AG08395 (cell line): Measurements from ENCODE around the gene SPECC1.
"Not testable (repeated sequence)": the region's sequence is repeated elsewhere in the genome, so short reads cannot be mapped to it uniquely, and the experiment has no call there.

Experiments used
- DNase-seq: peaks from one replicate; pipeline ENCODE4 v3.0.0; 2012; ENCODE audit warnings: mixed read lengths, low spot score

Gene SPECC1

GRCh38 chr17:20071824-20072691, 62.9 kb downstream of the SPECC1 start:
- no peak for DNase-seq

DNA sequence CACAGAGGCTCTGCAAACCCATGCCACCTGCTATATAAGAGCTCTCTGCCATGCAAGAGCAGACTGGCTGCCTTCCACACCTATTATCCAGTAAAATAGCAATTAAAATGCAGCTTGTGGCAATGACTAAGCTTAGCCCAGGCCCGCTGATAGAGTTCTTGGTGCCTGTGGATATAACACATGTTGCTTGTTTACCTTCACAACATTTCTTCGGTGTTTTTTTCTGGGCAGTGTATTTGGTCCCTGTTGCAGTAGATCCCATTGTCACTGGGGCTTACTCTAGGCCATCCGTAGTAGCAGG, 63.5 kb downstream of the SPECC1 start:
- no peak for DNase-seq

- peak; percentile 66 for DNase-seq
Measured at GRCh38 chr17:20073055-20073979, 64.2 kb downstream of the SPECC1 start.

DNA sequence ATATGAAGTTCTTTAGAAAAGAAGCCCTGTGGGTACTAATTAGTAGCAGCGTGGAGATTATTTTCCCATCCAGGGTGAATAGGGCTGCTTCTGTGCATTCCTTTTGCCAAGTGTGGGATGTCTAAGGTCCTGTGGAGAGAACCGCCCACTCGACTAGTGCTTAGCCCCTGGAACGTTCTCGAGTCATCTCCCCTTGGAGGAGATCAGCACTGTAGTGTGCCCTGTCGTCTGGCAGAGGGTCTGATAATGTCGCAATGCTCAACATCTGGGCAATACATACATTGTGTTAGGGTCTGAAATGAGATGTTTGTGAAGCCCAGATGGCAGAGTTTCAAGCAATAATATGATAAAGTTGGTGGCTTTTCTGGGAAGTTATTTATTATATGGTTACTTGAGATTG, 64.8 kb downstream of the SPECC1 start:
- no peak for DNase-seq

GRCh38 chr17:20074489-20074888, 65.3 kb downstream of the SPECC1 start:
- DNase-seq, result no peak

DNA sequence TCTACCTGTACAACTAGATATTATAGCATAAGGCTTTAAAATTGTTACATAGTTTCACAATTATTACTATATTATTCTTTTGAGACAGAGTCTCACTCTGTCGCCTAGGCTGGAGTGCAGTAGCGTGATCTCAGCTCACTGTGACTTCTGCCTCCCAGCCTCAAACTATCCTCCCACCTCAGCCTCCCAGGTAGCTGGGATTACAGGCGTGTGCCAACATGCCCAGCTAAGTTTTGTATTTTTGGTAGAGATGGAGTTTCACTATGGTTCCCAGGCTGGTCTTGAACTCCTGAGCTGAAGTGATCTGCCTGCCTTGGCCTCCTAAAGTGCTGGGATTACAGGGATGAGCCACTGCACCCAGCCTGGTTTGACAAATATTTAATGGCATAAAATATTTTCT, 67.0 kb downstream of the SPECC1 start:
- not testable (repeated sequence) for DNase-seq

DNA sequence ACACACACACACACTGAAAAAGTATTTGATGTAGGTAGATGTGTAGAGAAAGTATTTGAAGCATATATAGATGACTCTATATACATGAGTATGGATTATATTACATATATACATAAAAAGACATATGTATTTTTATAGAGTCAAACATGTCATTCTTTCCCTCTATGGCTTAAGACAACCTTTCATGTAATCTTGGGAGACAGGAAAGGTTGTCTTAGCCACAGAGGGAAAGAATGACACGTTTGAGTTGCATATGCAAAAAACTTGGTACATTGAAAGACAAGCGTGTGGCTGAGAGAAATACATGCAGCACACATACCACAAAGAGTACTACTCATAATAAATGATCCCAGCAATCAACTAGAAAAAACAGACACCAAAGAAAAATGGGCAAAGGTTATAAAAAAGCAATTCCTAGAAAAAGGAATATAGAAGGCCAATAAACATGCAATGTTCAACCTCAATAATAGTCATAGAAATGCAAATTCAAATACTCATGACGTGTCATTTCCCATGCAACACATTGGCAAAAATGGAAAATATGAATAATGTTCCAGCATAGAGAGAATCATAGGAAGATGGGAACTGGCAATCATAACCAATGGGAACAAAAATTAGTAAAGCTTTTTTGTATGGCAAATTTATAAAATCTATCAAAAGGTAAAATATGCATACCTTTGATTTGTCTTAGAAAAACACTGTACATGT, 69.0 kb downstream of the SPECC1 start:
- DNase-seq, result no peak

- no peak for DNase-seq
Measured at GRCh38 chr17:20080513-20080912, 71.4 kb downstream of the SPECC1 start.

- DNase-seq, result no peak
Measured at GRCh38 chr17:20083156-20083859, 74.1 kb downstream of the SPECC1 start.

GRCh38 chr17:20084621-20085282, 75.6 kb downstream of the SPECC1 start:
- DNase-seq, result no peak

DNA sequence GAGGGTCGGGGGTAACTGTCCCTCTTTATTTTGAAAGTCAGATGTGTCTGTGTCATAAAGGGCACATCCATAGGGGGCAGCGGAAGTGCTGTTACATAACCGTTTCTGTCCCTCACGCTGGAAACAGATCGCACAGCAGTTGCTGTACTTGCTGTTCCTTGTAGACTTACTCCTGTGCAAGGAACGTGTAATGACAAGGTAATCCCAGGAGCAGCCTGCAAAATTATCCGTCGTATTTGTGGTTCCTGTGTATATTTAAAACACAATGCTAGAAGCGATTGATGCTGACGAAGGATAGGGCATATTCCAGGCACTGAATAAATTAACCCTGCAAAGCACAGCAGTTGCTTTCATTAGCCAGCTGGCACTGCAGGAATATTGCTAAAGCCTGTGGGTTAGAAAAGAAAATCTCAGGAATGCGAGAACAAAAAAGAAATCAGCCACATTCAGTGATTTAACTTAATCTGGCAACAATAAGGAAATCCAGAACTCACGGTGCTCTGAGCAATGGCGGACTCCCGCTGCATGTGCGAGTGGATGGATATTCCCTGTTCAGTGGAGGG, 76.2 kb downstream of the SPECC1 start:
- peak; percentile 71 for DNase-seq

GRCh38 chr17:20086416-20087076, 77.4 kb downstream of the SPECC1 start:
- DNase-seq, result no peak

DNA sequence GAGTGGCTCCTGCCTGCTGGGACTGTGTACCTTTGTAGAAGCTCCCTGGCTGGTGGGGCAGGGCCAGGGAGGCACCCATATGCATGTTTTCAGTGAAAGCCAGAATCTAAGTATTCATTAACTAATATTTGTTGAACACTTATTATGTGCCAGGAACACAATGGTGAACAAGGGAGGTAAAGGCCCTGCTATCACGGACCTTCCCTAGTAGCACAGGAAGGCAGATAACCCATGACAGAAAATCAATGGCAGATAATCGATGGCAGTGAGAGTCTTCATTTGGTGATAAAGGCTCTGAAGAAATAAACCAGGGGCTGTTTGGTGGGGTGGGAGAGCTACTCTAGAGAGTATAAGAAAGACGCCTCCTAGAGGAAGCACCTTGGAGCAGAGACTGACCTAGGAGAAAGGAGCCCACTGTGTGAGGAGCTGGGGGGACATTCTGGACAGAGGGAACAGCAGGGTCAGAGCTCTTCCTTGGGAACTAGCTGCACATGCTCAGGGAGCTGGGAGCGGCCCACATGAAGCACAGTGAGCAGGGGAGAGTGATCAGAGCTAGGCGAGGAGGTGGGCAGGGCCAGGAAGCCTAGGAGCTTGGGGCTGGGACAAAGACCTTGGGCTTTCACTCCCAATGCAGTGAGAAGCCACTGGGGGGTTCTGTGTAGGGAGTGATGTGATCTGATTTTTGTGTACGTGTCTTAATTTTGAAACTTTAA, 78.5 kb downstream of the SPECC1 start:
- no peak for DNase-seq

GRCh38 chr17:20089756-20090547, 80.8 kb downstream of the SPECC1 start:
- no peak for DNase-seq

GRCh38 chr17:20091174-20092029, 82.2 kb downstream of the SPECC1 start:
- peak; percentile 65 for DNase-seq

- DNase-seq, result no peak
Measured at GRCh38 chr17:20092261-20092867, 83.2 kb downstream of the SPECC1 start.

DNA sequence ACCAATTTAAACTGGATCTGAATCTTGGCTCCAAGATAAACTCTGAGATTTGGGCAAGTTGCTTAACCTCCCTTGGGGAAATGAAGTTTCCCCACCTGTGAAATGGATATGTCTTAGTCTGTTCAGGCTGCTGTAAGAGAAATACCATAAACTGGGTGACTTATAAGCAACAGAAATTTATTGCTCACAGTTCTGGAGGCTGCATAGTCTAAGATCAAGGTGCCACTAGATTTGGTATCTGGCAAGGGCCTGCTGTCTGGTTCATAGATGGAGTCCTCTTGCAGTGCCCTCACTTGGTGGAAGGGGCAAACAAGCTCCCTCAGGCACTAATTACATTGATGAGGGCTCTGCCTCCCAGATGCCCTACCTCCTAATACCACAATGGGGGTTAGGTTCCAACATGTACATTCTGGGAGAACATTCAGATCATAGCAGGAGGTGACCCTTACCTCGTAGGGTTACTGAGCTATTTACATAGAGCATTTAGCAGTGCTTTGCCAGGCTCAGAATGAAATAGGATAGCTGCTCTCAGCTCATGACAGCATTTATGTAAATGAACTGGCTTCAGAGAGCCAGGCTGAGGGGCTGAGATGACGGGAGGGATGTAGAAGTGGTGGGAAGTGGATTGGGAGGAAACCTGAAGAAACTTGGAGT, 83.9 kb downstream of the SPECC1 start:
- DNase-seq, result no peak
